Stimulated activated CD8-positive, alpha-beta memory T cell treated with anti-CD3 and anti-CD28 coated beads, Interleukin-4, amount 100 ng/mL, for 24 hours (primary cell): ENCODE results near the gene SNX12.
A peak's percentile ranks its signal among the peaks of the same experiment; 100 is the strongest.

ENCODE experiments used
- DNase-seq: peaks from one replicate; pipeline ENCODE4 v3.0.0-alpha.2; 2020; ENCODE audit warnings: low read depth

Gene SNX12

DNA sequence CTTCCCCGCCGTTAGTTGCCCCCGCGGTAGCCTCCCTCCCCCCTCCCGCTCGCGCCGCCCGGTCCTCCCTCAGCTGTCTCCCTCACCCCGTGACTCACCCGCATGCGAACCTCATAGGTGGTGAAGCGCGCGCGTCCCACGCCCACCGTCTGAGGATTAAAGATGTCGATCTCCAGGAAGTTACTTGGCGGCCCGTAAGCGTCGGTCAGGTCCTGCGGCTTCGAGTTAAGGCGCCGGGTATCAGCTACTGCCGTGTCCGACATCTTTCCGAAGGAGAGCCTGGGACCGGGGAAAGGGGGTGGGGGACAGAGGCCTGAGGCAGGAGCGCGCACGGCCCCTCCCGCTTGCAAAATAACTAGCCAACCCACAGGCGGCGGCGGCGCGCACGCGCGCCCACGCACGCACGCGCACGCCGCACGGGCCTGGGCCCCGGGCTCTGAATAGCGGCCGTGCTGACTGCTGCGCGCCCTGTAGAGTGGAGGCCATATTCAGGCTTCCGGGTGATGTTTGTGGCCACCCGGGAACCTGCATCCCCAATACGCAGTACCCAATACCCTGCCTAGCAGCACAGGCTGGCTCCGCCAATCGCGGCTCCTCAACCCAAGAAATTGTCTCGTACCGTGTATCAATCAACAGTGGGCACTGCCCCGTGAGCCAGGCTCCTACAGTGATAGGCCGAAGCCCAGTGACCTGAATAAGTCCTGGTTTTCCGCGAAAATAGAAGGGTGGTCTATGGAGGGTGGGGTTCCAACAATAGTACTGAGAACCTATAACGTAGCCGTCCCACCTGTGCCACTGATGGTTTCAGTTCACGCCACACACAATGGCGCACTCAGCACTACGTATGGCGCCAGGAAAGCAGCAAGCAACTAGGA, at the start of gene SNX12:
SNX12 (minus strand) TSS at position 291 of the 875 bp plus-strand sequence; CDS start at position 263, 28 bp downstream.
- DNase-seq = peak; percentile 75

DNA sequence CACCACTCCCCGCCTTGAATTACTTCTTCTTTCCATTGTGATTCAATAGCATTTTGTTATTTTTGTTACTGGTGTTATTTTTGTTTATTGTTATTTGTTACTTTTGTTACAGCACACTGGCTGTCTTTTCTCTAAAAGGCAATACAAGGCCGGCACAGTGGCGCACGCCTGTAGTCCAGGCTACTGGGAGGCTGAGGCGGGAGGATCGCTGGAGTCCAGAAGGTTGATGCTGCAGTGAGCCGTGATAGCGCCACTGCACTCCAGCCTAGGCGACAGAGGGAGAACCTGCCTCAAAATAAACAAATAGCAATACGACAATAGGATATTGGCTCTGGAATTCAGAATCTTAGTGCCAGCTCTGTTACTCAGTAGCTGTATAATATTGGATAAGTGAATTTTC, 49.2 kb upstream of the SNX12 start:
- DNase-seq = no peak

DNA sequence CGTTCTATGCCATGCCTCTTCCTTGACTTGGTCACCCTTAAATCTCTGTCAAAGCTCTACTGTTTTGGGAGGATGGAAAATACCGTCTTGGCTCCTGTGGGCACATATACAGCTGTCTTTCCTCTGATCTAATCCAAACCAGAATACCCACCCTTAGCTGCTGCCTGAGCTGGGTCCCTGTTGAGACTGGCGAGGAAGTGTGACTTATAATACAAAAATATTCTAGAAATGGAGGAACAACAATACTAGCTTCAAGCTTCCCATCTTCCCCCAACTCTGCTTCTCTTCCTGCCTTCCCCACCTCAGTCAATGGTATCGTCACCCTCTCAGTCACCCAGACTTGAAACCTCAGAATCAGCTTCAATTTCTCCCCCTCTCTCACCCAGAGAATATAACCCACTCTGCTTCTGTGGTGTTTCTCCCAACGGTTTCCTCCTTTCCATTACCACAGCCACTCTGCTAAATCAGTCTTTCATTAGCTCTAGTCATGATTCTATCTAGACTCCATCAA, 43.8 kb upstream of the SNX12 start:
- no peak for DNase-seq

DNA sequence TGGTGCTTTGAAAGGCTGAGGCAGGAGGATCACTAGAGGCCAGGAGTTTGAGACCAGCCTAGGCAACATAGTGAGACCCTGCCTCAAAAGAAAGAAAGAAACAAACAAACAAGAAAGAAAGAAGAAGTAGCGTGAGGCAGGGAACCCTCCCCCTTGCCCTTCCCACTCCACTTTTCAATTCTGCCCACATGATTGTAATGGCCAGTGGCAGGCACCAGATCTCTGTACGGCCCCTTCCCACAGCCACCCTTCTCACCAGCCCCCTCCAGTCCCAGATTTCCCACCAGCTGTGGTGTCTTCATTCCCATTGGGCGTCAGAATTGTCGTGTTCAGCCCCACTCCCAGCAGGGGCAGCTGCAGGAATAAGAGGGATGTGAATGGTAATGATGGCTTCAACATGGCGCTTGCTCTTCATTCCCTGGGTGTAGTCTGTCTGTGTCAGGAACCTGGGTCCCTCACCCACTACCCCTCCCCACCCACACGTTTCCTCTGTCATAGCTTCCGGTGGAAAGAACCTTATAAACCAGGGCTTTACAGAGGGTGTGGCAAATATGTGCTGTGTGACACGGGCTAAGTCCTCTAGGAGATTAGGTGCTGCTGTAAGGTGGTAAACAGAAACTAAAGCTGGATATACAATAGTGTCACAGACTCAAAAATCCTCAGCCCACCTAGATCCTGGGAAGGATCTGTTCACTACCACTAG, 43.2 kb upstream of the SNX12 start, which contains the start of gene IL2RG:
IL2RG (minus strand) TSS at position 437 of the 703 bp plus-strand sequence; CDS start at position 399, 38 bp downstream.
- DNase-seq = peak; percentile 59

DNA sequence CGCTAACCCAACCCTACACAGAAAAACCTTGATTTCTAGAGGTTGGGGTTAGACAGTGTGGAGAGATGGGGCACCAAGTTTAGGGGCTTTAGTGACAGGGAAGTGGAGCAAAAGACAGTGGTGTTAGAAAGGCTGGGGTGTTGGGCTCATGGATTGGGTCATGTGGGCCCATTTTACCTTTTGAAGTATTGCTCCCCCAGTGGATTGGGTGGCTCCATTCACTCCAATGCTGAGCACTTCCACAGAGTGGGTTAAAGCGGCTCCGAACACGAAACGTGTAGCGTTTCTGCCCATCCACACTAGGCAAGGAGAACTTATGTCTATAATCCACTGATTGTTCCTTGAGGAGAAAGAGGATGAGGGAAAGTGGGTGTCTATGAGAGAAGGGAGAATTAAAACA, 40.9 kb upstream of the SNX12 start:
- no peak for DNase-seq

DNA sequence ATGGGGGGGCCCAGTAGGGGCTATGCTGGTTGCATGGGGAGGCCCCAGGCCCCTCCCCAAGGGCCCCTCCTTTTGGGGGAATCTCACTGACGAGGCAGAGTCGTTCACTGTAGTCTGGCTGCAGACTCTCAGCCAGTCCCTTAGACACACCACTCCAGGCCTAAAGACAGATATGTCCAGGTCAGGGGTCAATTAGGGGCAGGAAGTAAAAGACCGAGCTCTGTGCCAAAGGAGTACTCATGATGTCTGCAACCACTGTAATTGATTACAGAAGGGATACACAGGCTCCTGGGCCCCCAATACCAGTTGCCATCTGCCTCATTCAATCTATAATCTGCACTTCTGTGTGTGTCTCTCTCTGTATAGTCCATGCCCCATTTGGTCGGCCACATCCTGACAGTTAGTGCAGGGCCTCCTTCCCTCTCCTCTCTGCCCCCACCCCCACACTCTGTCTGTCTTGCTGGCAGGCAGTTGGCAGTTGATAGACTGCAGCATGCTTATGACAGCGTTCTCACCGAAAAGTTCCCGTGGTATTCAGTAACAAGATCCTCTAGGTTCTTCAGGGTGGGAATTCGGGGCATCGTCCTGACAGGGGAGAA, 39.7 kb upstream of the SNX12 start:
- peak; percentile 28 for DNase-seq

DNA sequence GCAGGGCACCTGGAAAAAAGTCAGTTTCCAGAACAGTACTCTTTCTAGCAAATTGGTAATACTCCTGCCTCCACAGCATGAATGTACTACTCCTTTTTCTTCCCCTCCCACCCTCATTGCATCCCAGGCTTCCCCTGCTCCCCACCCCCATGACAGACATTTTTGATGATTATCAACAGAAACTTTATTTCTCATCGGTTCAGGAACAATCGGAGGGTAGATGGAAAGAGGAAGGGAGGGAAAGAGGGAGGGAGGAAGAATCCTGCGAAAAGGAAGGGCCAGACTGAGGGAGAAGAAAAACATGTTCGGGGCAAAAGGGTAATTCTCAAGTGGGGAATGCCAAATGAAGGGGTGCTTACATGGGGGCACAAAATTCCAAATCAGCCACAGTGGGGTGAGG, 39.1 kb upstream of the SNX12 start:
- DNase-seq = no peak

DNA sequence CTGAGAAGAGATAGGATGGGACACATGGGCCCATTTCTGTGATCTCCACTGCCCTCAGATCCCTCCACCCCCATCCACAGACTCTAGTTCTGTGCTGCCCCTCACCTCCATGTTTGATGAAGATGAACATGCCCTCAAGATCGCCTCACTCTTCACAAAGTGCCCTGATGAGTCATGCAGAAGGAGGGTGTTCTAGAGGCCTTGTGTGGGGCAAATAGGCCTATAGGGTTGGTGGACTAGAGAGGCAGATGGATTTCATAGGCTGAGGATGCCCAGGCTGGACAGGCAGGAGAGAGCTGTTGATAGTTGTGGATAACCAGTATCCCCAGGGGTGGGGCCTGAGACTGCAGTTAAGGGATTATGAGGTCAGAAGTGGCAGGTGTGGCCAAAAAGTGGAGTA, 38.3 kb upstream of the SNX12 start, which contains the start of gene CXorf65:
CXorf65 (minus strand) TSS at position 314 of the 400 bp plus-strand sequence; CDS start at position 130, 184 bp downstream.
- no peak for DNase-seq

DNA sequence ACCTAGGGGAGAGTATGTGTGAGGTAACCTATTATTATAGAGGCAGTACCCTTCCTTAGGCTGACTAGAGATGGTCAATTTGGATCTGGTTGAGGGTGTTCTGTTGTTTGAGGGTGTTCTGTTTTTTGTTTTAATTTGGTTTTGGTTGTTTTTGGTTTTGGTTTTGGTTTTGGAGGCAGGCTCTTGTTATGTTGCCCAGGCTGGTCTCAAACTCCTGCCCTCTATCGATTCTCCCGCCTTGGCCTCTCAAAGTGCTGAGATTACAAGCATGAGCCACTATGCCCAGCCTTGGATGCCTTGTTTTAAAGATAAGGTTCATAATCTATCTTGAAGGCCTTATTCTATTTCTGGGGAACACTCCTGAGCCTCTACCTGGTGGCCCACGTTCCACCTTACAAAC, 37.5 kb upstream of the SNX12 start:
- no peak for DNase-seq

DNA sequence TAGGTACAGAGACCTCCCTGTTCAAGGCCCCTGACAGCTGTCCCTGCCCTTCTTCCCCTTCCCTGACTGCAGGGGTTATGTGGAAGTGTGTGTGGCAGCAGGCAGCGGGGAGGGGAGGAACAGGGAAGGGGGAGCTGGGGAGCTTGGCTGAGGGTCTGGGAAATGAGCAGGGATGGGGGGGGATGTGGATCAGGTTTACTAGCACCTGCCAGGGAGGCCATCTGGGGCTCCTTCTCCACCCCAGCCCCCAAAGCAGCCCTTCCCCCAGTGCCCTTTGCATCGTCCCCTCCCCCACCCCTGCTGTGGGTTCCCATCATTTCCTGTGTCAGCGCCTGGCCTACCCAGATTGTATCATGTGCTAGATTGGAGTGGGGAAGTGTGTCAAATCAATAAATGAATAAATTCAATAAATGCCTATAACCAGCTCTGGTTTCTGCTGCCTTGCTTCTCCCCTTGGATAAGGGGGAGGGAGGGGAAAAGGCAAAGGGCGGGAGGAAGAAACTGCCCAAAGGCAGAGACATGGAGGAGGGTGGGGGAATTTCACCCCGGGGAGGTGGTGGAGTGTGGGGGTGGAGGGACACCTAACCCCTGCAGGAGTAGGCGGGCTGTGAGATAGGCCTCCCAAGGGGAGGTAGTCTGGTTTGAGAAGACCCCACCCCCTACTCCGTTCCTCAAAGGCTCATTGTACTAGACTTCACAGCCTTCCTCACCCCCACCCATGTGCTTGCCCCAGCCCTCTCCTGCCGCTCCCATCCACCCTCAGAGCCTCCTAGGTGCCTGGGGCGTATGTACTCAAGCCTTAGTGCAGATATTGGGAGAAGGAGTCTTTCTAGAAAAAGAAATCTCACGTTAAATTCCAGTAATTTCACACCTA, 35.2 kb upstream of the SNX12 start:
- DNase-seq = peak; percentile 46

DNA sequence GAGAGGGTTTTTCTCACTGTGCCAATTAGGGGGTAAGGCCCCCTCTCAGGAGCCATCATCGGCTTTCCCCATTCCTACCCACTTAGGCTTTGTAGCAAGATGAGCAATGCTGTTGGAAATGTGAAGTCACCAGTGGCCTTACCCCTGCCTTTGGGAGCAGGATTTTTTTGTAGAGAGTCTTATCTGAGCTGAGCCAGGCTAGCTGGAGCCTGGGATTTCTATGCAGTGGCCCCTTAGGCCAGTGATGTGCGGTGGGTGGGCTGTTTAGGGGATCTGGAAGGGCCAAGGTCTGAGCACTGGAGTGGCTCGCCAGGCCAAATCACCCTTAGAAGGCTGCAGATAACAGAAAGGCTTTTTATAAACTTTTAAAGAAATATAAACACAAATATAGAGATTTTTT, 34.2 kb upstream of the SNX12 start:
- no peak for DNase-seq

DNA sequence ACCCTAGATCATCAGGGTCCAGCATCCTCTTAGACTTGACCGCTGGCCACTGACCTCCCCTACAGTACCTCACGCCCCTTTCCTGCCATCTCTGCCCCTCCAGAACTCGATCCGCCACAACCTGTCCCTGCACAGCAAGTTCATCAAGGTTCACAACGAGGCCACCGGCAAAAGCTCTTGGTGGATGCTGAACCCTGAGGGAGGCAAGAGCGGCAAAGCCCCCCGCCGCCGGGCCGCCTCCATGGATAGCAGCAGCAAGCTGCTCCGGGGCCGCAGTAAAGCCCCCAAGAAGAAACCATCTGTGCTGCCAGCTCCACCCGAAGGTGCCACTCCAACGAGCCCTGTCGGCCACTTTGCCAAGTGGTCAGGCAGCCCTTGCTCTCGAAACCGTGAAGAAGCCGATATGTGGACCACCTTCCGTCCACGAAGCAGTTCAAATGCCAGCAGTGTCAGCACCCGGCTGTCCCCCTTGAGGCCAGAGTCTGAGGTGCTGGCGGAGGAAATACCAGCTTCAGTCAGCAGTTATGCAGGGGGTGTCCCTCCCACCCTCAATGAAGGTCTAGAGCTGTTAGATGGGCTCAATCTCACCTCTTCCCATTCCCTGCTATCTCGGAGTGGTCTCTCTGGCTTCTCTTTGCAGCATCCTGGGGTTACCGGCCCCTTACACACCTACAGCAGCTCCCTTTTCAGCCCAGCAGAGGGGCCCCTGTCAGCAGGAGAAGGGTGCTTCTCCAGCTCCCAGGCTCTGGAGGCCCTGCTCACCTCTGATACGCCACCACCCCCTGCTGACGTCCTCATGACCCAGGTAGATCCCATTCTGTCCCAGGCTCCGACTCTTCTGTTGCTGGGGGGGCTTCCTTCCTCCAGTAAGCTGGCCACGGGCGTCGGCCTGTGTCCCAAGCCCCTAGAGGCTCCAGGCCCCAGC, 32.7 kb upstream of the SNX12 start:
- DNase-seq = no peak

DNA sequence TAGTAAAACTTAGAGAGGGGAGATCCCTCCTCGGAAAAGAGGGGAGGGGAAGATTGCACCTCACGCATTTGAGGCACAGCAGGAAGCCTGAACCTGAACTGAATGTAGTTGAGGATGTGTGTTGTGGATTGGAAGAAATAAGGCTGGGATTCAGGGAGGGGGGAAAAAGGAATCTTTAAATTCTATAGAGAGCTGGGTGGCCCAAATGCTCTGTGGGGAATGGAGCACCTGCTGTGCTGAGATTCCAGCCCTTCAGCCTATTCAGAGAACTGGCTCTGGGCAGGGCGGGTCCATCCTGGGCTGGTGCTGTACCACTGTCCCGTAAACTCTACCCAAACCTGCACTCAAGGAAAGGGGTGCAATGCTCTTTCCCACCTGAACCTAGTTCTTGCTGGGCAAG, 31.6 kb upstream of the SNX12 start:
- DNase-seq = no peak

DNA sequence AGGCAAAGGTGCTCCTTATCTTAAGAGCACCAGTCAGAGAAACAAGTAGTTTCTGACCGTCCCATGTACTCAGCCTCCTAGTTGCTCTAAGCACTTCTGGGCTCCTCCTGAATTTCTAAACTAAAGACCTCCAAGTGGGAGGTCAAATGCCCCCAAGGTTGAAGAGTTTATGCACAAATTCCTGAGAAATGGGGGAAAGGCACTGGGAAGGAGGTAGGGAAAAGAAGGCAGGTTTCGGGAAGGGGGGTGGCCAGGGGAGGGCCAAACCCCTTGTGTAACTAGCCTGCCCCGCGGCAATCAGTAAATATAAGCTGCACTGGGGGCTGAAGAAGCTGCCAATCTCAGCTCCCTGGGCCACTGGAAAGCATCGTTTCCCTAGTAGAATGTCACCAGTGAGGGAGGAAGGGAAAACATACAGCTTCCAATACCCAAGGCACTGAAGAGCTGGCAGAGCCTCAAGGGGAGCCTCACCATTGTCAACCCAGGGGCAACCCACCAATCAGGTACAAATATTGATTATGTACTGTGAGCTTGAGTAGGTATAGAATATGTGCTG, 30.9 kb upstream of the SNX12 start:
- DNase-seq = no peak

DNA sequence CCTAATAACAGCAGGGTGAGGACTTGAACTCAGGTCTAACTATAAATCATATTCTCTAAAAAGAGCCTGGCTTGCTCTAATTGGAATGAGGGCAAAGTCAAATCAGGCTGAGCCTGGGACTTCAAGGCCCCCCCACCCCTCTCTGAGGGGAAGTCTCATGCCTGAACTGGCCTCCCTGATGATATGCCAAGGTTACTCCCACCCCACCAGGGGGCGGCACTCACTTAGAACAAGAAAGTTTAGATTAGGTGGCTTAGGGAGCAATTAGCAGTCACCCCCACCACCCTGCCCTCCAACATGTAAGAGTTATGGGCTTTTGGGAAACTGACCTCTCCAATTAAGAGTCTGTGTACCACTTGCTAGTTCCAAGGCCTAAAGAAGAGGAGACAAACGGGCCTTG, 30.2 kb upstream of the SNX12 start:
- peak; percentile 61 for DNase-seq

DNA sequence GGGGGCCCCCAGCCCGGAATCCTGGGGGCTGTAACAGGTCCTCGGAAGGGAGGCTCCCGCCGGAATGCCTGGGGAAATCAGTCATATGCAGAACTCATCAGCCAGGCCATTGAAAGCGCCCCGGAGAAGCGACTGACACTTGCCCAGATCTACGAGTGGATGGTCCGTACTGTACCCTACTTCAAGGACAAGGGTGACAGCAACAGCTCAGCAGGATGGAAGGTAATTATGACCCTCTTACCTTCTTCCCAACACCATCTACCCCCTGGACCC, 28.6 kb upstream of the SNX12 start:
- DNase-seq = no peak

DNA sequence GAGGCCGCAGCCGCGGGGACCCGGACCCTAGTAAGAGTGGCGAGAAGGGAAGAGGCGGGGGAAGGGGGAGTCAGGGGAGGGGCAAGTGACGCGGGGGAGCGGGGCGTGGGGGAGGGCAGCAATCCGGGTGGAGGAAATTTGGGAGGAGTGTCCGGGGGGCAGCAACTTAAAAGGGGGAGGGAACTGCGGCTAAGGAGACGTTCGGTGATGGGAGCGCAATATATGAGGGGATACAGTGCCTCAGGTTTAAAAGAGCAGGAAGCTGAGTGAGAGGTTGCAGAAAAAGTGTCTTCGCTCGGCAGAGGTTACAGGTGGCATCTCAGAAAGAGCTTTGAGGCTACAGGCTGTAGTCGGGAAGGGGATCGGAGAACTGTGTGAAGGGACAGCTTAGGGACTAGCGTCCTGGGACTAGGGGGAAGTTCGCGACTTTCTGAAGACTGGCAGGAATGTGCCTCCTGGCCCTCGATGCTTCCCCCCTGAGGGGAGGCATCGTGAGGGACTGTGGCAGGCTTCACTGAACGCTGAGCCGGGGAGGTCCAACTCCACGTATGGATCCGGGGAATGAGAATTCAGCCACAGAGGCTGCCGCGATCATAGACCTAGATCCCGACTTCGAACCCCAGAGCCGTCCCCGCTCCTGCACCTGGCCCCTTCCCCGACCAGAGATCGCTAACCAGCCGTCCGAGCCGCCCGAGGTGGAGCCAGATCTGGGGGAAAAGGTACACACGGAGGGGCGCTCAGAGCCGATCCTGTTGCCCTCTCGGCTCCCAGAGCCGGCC, 28.0 kb upstream of the SNX12 start:
- no peak for DNase-seq

DNA sequence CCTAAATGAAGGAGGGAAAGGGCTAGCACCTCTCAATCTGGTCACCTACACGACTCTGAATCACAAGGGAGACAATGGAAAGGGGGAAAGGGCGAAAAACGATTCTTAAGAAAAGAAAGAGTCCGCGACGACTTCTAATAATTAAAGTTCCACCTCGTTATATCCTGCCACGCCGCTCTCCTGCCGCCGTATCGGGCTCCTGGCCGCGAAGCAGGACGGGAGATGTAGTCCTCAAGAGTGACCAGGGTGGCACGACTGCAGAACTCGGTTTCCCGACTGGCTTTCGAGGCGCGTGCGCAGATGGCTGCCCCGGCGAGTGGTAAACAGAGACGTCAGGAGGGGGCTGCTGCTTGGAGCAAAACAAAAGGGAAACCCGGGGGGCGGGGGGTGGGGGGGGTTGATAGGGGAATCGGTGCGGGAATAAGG, 27.4 kb upstream of the SNX12 start, which contains the start of gene FOXO4:
FOXO4 (plus strand) TSS at position 297 of the 426 bp plus-strand sequence. CDS start 678 bp downstream, outside the sequence.
- DNase-seq = peak; percentile 84

DNA sequence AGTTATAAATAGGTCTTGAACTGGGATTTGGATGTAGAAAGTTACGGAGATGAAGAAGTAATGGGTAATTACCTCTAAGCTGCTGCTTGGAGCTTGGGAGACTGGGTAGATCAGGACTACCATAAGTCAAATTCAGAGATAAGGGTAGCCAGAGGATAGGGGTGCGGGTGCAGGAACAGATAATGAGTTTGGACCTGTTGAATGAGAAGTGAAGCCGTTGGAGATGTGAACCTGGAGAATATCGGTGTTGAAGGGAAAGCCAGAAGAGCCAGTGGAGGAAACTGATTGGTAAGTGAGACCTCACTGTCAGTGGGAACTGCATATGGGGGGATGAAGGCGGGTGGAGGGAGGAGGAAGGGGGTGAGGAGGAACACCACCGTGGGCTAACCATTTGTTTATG, 26.9 kb upstream of the SNX12 start:
- no peak for DNase-seq
